PFSK-1 (cell line): ENCODE results near the gene SIPA1.

Experiments used
- FOXP2 ChIP-seq: optimal IDR thresholded peaks from 2 replicates; pipeline ENCODE3; 2011; ENCODE audit warnings: borderline replicate concordance, control low read depth, inconsistent platforms; ENCODE audit not compliant: insufficient read depth; ENCODE audit errors: extremely low read length, extremely low read depth
- POLR2AphosphoS5 ChIP-seq: IDR thresholded peaks from 2 replicates; pipeline ENCODE4 v1.6.1; 2012; ENCODE audit warnings: low read depth, mild to moderate bottlenecking, control low read depth, low read length, moderate library complexity
- SIN3A ChIP-seq: IDR thresholded peaks from 2 replicates; pipeline ENCODE4 v1.6.1; 2012; ENCODE audit warnings: mild to moderate bottlenecking, low read length, moderate library complexity, borderline replicate concordance; ENCODE audit not compliant: insufficient read depth

GRCh38 chr11:65599216-65599954 lies 38.5 kb upstream of the SIPA1 start:
- no peak for TF ChIP-seq POLR2AphosphoS5
- no peak for TF ChIP-seq FOXP2
- TF ChIP-seq SIN3A, result no peak
